Right forelimb (tissue), 1 donor: ENCODE results near the gene IFT122.
"Not testable (repeated sequence)": the region's sequence is repeated elsewhere in the genome, so short reads cannot be mapped to it uniquely, and the experiment has no call there.

Experiments
- DNase-seq: peaks from one replicate; pipeline ENCODE4 v3.0.0-alpha.2; 2018

The IFT122 gene

DNA sequence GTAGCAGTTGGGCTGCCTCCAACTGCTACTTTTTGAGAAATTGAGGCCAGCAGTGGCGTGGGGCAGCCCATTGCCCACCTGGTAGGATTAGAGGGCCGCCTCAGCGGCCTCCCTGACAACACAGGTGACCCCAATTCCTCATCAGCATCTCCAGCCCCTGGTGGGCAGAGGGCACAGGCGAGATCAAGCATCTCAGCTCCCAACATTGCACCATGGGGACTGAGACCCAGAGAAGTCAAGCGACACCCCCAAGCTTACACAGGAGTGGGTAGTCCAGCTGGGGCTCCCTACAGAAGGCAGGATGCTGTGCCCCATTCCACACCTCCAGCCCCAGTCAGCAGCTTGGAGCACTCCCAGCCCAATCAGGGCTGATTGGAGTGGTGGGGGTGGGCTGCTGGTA lies 102.7 kb downstream of the IFT122 start:
- DNase-seq: no peak

DNA sequence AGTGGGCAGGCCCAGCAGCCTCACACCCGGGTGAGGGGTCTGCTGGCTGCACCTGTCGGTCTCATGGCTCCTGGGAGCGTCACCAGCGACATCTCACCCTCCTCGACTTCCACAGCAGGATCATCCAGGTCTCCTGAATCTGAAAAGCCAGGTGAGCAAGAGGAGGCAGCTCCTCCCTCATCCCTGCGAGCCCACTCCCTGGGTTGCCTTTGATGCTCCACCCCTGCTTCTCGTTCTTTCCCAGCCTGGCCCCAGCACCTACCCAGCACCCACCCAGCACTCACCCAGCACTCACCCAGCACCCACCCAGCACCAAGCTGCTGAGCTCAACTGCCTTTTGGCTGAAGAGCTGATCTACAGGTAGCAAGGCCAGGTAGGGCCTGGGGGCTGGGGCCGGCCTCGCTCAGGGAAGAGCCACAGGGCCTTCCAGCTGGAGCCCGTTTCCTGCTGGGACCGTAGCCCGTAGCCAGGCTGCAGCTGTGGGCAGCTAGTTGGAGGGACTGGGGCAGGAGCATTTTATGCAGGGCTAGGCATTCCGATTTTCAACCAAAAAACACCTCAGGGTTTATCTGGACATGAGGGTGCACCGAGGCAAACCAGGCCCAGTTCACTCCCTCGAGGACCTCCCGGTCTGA lies 103.2 kb downstream of the IFT122 start, which contains the start of gene H1-8:
Gene H1-8, plus strand, starts transcription at position 20 of the 635 bp plus-strand sequence. Its CDS starts 44 bp downstream, at position 64.
- DNase-seq: no peak

DNA sequence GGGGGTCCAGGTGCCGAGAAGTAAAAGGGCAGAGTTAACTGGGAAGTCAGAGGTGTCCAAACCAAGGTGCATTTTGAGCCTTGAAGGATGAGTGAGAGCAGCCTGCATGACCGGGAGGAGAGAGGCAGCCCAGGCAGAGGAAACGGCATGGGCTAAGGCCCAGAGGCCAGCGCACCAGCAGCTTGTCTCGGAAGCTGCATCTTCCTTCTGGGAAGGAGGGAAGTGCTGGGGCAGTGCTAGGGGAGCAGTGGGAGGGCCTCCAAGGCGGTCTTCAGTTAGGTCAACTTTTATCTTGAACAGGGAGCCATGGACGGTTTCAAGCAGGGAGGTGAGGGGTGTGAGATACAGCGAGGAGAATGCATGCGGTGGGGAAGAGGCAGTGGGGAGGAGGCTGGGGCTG lies 104.0 kb downstream of the IFT122 start:
- DNase-seq: no peak

DNA sequence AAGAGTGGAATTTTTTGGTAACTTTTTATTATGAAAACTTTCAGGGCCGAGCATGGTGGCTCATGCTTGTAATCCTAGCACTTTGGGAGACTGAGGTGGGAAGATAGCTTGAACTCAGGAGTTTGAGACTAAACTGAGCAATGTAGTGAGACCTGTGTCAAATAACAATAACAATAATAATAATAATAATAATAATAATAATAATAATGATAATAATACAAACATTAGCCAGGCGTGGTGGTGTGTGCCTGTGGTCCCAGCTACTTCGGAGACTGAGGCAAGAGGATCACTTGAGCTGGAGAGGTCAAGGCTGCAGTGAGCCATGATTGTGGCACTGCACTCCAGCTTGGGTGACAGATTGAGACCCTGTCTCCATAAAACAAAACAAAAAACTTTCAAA lies 105.9 kb downstream of the IFT122 start:
- DNase-seq: not testable (repeated sequence)

DNA sequence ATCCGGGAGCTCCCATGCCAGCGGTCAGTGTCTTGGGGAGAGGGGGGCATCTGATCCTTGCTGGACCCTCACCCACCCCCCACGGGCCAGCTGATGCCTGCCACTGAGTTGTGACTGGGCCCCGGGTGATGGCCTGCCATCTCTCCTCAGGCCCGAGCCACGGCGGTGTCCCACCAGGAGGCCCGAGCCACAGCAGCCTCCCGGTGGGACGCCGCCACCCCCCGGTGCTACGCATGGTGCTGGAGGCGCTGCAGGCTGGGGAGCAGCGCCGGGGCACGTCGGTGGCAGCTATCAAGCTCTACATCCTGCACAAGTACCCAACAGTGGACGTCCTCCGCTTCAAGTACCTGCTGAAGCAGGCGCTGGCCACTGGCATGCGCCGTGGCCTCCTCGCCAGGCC lies 107.2 kb downstream of the IFT122 start:
- DNase-seq: no peak

DNA sequence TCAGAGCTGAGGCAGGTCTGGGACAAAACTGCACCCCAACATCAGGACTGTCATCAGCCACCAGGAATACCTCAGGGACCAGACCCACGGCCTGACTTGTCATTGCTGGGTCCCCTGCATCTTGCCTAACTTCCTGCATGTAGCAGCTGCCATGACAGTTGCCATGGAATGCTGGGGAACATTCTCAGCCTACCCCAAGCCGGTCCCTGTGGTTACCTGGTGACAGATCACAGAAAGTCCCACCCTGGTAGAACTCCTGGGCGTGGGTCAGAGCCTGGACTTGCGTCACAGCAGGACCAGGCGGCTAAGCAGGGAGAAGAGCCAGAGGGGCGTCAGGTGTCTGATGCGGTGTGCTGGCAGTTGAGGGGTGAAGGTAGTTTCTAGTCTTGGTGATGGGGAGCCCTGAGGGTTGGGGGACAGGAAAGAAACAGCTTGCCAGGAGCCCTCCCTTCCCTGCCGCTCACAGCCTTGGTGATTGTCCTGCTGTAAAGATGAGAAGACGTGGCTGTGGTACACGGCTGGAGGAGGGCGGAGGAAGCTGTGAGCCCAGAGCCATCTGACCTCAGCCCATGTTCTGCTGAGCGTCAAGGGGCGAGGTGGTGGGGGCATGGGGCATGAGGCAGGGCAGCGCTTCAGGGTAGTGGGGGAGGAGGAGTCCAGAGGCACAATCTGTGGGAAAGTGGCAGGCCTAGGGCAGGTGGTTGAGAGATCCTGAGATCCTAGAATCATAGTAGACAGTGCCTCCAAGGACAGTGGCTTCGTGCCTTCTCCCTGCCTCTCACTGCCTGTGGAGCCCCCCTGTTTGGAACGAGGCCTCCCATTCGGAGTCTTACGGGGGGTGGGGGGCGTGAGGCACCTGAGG lies 108.3 kb downstream of the IFT122 start:
- DNase-seq: no peak

DNA sequence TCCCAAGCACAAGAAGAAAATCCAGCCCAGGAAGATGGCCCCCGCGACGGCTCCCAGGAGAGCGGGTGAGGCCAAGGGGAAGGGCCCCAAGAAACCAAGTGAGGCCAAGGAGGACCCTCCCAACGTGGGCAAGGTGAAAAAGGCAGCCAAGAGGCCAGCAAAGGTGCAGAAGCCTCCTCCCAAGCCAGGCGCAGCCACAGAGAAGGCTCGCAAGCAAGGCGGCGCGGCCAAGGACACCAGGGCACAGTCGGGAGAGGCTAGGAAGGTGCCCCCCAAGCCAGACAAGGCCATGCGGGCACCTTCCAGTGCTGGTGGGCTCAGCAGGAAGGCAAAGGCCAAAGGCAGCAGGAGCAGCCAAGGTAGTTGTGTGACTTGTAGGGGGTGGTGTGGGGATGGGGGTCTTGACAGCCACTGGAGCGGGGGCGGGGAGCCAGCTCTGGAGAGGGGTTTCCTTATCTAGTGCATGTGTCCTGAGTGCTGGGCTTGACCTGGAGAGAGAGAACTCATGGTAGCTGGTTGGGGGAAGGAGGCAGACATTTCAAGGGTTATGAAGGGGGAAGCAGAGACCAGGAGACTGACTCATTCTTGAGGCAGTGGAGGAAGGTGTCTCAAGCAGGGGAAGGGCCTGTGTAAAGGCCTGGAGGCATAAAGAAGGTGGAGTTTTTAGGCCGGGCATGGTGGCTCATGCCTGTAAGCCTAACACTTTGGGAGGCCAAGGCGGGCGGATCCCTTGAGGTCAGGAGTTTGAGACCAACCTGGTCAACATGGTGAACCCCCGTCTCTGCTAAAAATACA lies 109.2 kb downstream of the IFT122 start:
- no peak for DNase-seq

DNA sequence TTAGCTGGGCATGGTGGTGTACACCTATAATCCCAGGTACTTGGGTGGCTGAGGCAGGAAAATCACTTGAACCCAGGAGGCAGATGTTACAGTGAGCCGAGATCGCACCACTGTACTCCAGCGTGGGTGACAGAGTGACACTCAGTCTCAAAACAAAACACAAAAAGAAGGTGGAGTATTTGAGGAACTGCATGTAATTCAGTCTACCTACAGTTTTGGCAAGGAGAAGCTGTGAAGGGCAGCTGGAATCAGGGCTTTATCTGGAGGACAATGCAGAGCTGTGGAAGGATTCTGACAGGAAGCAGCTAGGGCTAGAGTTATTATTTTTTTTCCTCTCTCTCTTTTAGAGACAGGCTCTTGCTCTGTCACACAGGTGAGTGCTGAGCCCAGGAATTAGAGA lies 109.8 kb downstream of the IFT122 start:
- DNase-seq: no peak

DNA sequence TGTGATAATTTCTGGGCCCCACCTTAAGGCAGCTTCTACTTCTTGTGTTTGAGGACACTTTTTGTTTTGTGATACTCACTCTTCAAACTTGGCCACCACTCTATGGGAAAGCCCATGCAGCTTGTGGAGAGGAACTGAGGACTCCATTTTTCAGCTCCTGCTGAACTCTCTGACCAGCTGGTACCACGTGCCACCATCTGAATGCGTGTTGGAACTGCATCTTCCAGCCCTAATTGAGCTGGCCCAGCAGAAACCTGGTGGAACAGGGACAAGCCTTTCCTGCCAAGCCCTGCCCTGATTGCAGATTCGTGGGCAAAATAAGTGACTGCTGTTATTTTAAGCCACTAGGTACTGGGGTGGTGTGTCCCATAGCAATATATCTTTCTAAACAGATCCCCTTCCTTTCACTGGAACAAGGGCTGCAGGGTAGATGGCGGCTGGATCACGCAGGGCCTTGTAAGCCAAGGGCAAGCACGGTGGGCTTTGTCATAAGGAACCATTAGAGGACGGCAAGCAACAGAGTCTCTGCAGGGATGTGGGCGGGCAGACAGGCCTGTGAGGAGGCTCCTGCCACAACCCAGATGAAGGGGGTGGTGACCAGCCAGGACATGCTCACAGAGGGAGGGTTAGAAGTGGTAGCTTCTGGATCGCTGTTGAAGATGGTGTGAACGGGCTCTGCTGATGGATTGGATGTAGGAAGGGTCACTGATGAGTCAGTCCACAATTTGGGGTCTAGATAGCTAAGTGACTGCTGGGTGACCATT lies 112.4 kb downstream of the IFT122 start:
- DNase-seq: no peak

DNA sequence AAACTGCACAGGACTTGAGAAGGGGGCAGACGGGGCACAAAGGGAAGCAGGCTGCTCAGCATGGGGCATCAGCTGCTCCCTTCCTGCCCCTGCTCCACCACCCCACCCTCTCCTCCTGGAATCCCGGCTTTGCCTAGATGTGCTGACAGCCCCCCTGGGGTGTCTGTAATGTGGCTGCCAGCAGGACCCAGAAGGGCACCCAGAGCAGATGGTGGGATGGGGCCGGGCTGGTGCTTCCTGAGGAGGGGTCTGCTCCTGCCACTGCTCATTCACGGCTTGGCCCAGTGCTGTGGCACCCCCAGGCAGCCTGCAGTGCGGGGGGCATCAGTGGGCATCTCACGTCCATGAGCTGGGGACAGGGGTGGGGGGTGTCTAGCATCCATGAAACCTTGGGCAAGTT lies 113.1 kb downstream of the IFT122 start:
- DNase-seq: no peak

DNA sequence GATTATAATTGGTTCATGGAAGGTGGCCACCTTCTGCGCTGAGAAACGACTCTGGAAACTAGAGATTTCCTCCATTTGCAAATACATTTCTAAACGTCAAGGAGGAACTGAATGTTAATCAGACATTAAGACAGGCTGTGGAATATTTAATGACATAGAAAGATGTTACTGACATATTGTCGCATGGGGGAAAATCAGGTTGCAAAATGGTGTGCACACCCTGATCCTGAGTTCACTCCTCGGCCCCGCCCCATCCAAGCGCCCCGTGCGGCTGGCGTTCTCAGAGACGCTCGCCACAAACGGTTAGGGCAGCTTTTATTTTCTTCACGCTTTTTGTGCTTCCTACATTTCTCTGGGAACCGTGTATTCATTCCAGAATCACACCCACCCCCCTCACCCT lies 113.7 kb downstream of the IFT122 start:
- no peak for DNase-seq

DNA sequence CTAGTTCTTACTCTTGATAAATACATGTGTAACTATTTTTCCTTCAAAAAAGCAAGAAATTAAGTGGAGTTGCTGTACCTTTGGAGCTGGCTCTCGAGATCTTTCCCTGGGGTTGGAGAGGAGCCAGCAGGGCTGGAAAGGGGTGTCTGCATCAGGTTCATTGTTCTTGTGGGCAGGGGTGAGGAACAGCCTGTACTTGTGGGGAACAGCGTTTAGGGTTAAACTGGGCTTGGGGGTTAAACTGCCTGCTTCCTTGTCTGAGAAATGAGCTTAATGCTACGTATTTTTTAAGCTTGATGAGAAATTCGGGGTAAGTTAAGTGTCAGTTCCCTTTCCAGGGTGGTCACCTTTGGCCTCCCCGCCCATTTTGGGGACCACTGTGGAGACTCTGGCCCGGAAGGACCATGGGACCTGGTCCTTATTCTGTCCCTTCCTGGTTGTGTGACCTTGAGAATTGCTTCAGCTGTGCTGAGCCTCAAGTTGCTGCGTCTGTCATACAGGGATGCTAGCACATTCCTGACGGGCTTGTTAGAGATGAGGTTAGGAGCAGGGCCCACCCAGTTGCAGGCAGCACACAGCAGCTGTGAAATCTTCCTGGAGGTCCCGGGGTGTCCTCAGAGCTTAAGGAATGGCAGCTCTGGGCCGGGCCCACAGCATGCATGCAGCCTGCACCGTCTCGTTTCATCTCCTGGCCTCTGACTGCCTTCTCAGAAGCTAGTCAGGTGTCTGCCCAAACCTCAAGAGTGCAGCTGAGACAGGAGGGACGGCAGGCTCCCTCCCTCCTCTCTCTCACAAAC lies 114.5 kb downstream of the IFT122 start:
- DNase-seq: no peak

DNA sequence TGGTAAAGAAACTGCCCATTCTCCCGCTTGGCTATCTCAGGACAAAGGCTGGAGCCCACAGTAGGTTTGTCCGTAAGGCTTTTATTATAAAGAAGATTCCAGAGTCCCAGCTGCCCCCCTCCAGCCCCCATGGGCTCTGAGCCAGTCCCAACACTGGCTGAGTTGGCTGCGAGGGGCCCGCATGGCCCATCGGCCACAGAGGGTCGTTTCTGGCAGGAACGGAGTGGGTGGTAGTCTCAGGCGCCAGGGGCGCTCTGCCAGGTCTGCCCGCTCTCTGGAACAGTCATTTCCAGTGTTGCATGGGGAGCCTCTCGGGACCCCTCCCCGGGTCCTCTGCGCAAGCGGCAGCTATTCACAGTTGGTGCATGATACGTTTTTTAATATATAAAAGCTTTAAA lies 115.1 kb downstream of the IFT122 start:
- DNase-seq: no peak

DNA sequence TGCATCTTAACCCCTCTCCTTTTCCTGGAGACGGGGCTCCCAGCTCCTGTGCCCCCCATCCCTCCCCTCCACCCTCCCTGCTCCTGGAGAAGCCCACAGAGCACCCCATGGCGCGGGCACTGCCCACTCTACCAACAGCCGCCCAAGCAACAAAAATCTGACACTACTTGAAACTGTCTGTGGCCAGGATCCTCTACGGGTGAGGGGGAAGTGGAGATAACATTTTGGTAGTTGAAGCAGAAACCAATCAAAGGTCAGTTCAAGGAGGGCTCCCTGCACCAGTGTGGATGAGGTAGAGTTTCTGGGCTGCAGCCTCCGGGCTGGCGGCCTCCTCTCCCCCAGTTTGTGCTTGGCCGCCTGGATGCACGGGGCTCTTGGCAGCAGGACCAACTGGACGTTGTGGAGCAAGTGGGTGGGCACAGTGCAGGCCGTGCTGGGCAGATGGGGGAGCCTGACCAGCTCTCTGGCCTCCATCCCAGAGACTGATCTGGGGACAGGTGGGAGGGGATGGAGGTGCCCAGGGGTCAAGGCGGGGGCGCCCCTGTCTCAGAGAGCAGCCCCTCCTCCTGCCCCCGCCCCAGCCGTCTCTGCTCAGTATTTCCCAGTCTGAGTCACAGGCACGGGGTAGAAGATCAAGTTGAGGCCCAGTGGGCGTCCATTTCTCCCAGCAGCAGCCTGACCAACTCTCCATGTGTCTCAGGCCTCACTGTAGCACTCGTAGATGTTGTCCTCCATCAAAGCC lies 115.8 kb downstream of the IFT122 start:
- DNase-seq: no peak

DNA sequence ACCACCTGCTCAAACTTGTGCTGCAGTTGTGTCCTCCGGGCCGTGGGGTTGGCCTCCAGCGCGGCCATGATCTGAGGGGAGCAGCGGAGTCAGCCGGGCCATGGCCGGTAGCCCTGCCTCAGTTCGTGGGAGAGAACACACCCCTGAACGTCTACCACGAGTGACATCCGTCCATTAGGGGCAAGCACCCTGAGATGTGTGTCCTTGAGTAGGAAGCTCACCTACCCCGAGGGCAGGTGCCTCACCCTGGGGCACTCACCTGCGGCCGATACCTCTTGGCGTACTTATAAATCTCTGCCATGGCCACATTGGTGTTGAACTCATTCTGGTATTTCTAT lies 116.3 kb downstream of the IFT122 start:
- DNase-seq: no peak

DNA sequence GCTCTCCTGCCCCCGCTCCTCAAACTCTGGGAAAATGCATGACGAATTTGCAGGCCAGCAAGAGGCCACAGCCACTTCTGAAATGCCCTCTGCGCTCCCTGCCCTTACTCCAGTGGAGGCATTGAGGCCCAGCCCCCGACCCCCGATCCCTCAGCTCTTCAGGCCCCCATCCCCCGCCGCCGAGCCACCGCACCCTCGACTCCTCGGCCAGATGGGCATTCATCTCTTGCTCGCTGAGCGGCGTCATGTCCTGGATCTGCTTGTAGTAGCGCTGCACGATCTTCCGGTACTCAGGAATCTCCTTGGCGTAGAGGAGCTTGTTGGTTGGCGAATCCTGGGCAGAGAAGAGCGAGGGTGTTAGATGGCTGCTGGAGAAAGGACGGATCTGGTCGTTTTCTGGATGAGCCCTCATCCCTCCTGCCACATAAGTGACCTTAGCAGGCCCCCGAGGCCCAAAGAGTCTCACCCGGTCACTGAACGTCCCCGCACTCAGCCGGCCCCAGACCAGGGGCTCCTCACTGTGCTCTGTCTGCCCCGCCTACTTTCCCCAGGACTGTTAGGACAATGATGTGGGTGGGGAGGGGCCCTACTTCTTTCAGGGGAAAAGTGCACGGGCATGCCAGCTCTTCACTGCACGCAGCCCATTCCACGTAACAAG lies 117.0 kb downstream of the IFT122 start:
- no peak for DNase-seq

DNA sequence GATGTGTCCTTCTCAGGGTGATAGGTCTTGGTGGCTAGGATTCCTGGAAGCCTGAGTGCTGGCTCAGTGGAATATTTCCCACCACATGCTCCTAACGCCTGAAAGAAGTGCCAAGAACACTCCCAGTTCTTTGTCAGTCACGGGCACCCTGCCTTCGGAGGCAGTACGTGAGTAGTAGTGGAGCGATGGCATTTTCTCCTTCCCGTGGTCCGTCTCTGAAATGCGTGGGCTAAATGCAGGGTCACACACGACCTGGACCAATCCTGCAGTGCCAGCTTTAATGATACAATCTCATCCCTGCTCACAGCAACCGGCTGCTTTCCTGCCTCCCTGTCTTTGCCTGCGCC lies 117.5 kb downstream of the IFT122 start:
- DNase-seq: no peak

DNA sequence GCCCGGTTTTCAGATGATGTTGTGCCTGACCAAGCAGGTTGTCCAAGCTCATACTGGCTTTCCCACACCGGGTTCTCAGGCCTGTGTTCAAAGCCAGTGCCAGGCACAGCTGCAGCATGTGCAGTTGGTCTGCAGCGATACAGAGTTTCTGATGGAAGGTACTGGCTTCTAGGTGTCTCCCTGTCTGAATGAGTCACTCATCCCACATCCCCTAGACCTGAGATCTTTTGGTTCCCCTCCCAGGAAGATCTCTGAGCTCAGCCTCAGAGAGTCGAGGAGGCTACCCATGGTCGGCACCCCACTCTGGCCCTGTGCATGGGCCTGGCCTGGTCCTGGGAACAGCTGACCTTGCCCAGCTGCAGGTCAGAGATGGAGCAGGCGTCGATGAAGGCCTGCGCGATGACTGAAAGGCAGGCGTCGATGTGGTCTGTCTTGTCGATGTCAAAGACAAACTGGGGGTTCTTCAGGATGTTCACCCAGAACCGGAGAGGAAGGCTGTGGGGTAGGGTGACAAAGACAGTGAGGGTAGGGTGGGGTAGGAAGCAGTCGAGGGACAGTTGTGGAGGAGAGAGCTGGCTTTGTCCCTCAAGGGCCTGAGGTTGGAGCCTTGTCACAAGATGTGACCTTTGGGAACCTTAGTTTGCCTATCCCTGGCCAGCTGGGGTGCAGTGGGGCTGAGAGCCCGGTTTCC lies 118.2 kb downstream of the IFT122 start:
- no peak for DNase-seq

DNA sequence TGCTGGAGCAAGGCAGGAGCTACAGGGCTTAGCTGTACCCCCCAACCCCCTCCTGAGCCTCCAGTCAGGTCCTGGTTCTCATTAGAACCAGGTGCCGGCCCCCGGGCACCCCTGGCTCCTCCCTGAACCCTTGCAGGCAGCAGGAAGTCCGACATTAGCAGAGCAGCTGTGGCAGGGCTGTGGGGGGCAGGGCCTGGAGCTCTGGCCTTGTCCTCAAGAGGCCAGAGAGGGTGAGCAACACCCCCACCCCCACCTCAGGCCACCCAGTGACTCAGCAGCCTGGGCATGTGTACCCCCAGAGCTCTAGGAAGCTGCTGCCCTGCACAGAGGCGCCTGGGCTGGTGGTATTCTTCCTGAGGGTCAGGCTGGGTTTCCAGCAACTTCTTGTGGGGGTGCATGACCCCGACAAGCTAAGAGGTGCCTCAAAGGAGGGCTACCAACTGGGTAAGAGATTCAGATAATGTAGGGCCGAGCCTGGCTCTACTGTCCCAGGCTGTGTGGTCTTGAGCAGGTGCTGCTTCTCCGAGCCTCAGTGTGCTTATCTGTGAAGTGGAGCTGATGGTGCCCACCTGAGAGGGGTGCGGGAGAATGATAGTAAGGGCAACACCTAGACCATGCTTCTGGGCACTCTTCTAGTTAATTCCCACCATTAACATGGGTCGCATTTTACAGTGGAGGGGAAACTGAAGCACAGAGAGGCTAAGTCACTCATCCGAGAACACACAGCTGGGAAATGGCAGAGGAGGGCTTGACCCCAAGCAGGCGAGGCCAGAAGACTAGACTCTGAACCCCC lies 118.9 kb downstream of the IFT122 start:
- DNase-seq: no peak
